B cell (primary cell): ENCODE measurements around the gene EVI5L. TPM values are rescaled to one million over a fixed set of nuclear protein-coding genes. Genes with fewer than 3 reads are reported as not detected.

Experiments
- ATAC-seq: fragments of 200-7000 bp; cut with Tn5 transposase; one replicate; pipeline ENCODE4 v1.10.0; 2021; ENCODE audit warnings: low read depth, mild to moderate bottlenecking, moderate number of reproducible peaks, moderate library complexity
- CTCF ChIA-PET: fragments of 350-600 bp; sonication (Branson Sonifier 250); formaldehyde crosslinking; loops from one replicate; lab custom pipeline; 2021; ENCODE audit warnings: antibody characterized with exemption, inconsistent platforms; lab: Charles Lee
- POLR2A ChIA-PET: fragments of 350-600 bp; sonication (Branson Sonifier 250); formaldehyde crosslinking; loops from one replicate; lab custom pipeline; 2021; ENCODE audit warnings: antibody characterized with exemption; lab: Charles Lee
- DNase-seq: peaks from one replicate; pipeline ENCODE4 v3.0.0; 2013
- H2AFZ ChIP-seq: 2 replicates; pipeline ENCODE4 v1.6.1; 2012; ENCODE audit warnings: mild to moderate bottlenecking, low read depth, low read length; ENCODE audit not compliant: insufficient read depth, poor library complexity, severe bottlenecking
- H3K27ac ChIP-seq, 2 donors: 1 replicate in 1 of 2; 2 replicates in 1 of 2; pipeline ENCODE4 v1.5.1; 2012 to 2013; ENCODE audit warnings: low read length in 2 of 2, mild to moderate bottlenecking in 2 of 2, moderate library complexity in 1 of 2
- H3K27me3 ChIP-seq, 4 experiments: fragments of 200-600 bp in 1 of 4; sonication (generic) in 1 of 4; replicated peaks in 1 of 4; 1 replicate in 2 of 4; 2 replicates in 2 of 4; pipeline versions ENCODE4 v1.6.1 to v1.7.0; 2013 to 2016; ENCODE audit warnings: low read length in 3 of 4, mild to moderate bottlenecking in 2 of 4, mixed read lengths in 1 of 4, moderate library complexity in 1 of 4; ENCODE audit not compliant: insufficient read depth in 4 of 4, control insufficient read depth in 3 of 4; ENCODE audit errors: control extremely low read depth in 1 of 4
- H3K36me3 ChIP-seq, 2 experiments: replicated peaks in 1 of 2; 1 replicate in 1 of 2; 2 replicates in 1 of 2; pipeline versions ENCODE4 v1.6.1 to v1.7.1; 2013; ENCODE audit warnings: low read length in 1 of 2; ENCODE audit not compliant: insufficient read depth in 2 of 2, control insufficient read depth in 1 of 2; ENCODE audit errors: control extremely low read depth in 1 of 2, extremely low read depth in 1 of 2
- H3K4me1 ChIP-seq, 2 donors: fragments of 200-600 bp in 1 of 2; sonication (generic) in 1 of 2; 1 replicate in 1 of 2; 2 replicates in 1 of 2; pipeline versions ENCODE4 v1.5.1 to v1.6.1; 2013 to 2017; ENCODE audit warnings: low read length in 2 of 2; ENCODE audit not compliant: control insufficient read depth in 2 of 2, insufficient read depth in 2 of 2
- H3K4me2 ChIP-seq: replicated peaks from 2 replicates; pipeline ENCODE3; 2012; ENCODE audit warnings: mild to moderate bottlenecking, low read depth, low read length; ENCODE audit not compliant: poor library complexity, severe bottlenecking
- H3K4me3 ChIP-seq, 5 experiments: fragments of 200-600 bp in 1 of 5; sonication (generic) in 1 of 5; 1 replicate in 3 of 5; 2 replicates in 2 of 5; pipeline versions ENCODE4 v1.5.1 to v1.7.0; 2011 to 2016; ENCODE audit warnings: low read length in 4 of 5, mild to moderate bottlenecking in 4 of 5, low read depth in 2 of 5, control low read depth in 1 of 5, moderate library complexity in 1 of 5; ENCODE audit not compliant: insufficient read depth in 1 of 5; ENCODE audit errors: control extremely low read depth in 1 of 5, extremely low read depth in 1 of 5
- H3K79me2 ChIP-seq: fragments of 200-600 bp; sonication (generic); one replicate; pipeline ENCODE4 v1.6.0; 2016; ENCODE audit warnings: low read length; ENCODE audit not compliant: control insufficient read depth, insufficient read depth
- H3K9ac ChIP-seq: fragments of 200-600 bp; sonication (generic); 2 replicates; pipeline ENCODE4 v1.6.1; 2017; ENCODE audit warnings: mild to moderate bottlenecking, low read length, moderate library complexity
- H3K9me3 ChIP-seq, 3 donors: one replicate each; pipeline versions ENCODE4 v1.6.1 to v1.7.1; 2013; ENCODE audit warnings: low read length in 2 of 3; ENCODE audit not compliant: control insufficient read depth in 2 of 3, insufficient read depth in 1 of 3; ENCODE audit errors: control extremely low read depth in 1 of 3
- H4K20me1 ChIP-seq: 2 replicates; pipeline ENCODE4 v1.6.0; 2012; ENCODE audit warnings: mild to moderate bottlenecking, low read length; ENCODE audit not compliant: insufficient read depth, control insufficient read depth, poor library complexity, severe bottlenecking
- H3K27ac Mint-ChIP-seq: one replicate; pipeline ENCODE4 v1.8.0; 2021; ENCODE audit warnings: mixed read lengths
- H3K27me3 Mint-ChIP-seq: one replicate; pipeline ENCODE4 v1.8.0; 2021; ENCODE audit warnings: mixed read lengths
- H3K4me1 Mint-ChIP-seq: one replicate; pipeline ENCODE4 v1.8.0; 2021; ENCODE audit warnings: mixed read lengths
- H3K4me3 Mint-ChIP-seq: one replicate; pipeline ENCODE4 v1.8.0; 2021; ENCODE audit warnings: mixed read lengths
- H3K9me3 Mint-ChIP-seq: one replicate; pipeline ENCODE4 v1.8.0; 2022; ENCODE audit warnings: mixed read lengths; ENCODE audit not compliant: insufficient read depth
- CTCF ChIP-seq: fragments of 200-600 bp; IDR thresholded peaks from one replicate; pipeline ENCODE4 v1.8.0; 2022; ENCODE audit warnings: antibody characterized with exemption, mild to moderate bottlenecking
- EZH2 ChIP-seq: IDR thresholded peaks from 2 replicates; pipeline ENCODE4 v1.6.1; 2012; ENCODE audit warnings: borderline replicate concordance, low read depth, mild to moderate bottlenecking, moderate library complexity, low read length; ENCODE audit not compliant: insufficient read depth, poor library complexity, severe bottlenecking
- WGBS: methylation state at CpG from one replicate; pipeline ENCODE4 v1.1.5; 2013; ENCODE audit warnings: missing lambda C conversion rate; ENCODE audit not compliant: insufficient coverage; 5-methylcytosine and 5-hydroxymethylcytosine counted together
- intact Hi-C: fragments of 100-400 bp; cut with micrococcal nuclease; formaldehyde crosslinking; loops from one replicate; pipeline ENCODE4 v1.10.0; 2022
- polyA plus RNA-seq: library from polyadenylated mRNA; depleted of rRNA; stranded (reverse); fragments of >200 nt; gene quantifications from 2 replicates; pipeline ENCODE4 v1.2.3, GENCODE V29; 2012
- total RNA-seq, 2 donors: library from RNA; stranded (reverse); fragments of 120-200 nt in 1 of 2; gene quantifications; 1 replicate in 1 of 2; 2 replicates in 1 of 2; pipeline versions ENCODE4 v1.2.3 to v1.2.4, GENCODE V29; 2013 to 2022

Gene EVI5L
- total and polyA plus RNA-seq, 2 donors (not counting 1 experiment from before 2014, with no cell fraction given): 7.9 to 11.8 TPM

- intact Hi-C loops: no loop called here
- Mint-ChIP-seq H3K27me3 (peaks cover 11% of the 10 kb centered on the region), H3K4me1 (peaks cover 12% of the 10 kb centered on the region), H3K9me3 (no peaks in the 10 kb centered on the region), H3K27ac (no peak overlapping the region), H3K4me3 (no peak overlapping the region)
- WGBS: 95% methylated on average over 16 of the region's 16 CpGs
- no peak overlapping the region for H3K27ac ChIP-seq
- POLR2A ChIA-PET: no interaction called here
- H4K20me1 ChIP-seq: no peaks in the 10 kb centered on the region
- no peak overlapping the region for H3K4me2 ChIP-seq
- H3K4me1 ChIP-seq: peaks cover 7 to 8% of the 10 kb centered on the region in 2 donors
- no peak overlapping the region for H2AFZ ChIP-seq
- peaks cover 0 to 7% (median 0%) of the 10 kb centered on the region in 3 donors for H3K9me3 ChIP-seq
- H3K4me3 ChIP-seq: no peak overlapping the region
- H3K79me2 ChIP-seq: peaks cover 7% of the 10 kb centered on the region
- H3K27me3 ChIP-seq: peaks cover 0 to 9% (median 1%) of the 10 kb centered on the region in 4 experiments
- DNase-seq (no peak), ATAC-seq (no peak)
- CTCF ChIA-PET: no interaction called here
- H3K9ac ChIP-seq: no peak overlapping the region
- H3K36me3 ChIP-seq: no peaks in the 10 kb centered on the region
- TF ChIP-seq CTCF (no peak), EZH2 (no peak)
Measured at GRCh38 chr19:7898967-7899366, 68.9 kb downstream of the EVI5L start.

GRCh38 chr19:7899751-7900378, 69.8 kb downstream of the EVI5L start:
- peaks cover 0 to 7% (median 0%) of the 10 kb centered on the region in 3 donors for H3K9me3 ChIP-seq
- H3K9me3 Mint-ChIP-seq: no peaks in the 10 kb centered on the region
- 92% methylated on average over 34 of the region's 34 CpGs for WGBS

More at GRCh38 chr19:7899751-7900378, 69.8 kb downstream of the EVI5L start:
- Histone ChIP-seq H3K36me3 (no peaks in the 10 kb centered on the region), H3K79me2 (peaks cover 16% of the 10 kb centered on the region), H3K9ac (no peak overlapping the region), H3K4me2 (no peak overlapping the region), H3K4me3 (no peak overlapping the region), H3K4me1 (peaks cover 12 to 16% of the 10 kb centered on the region in 2 donors), H4K20me1 (peaks cover 8% of the 10 kb centered on the region), H3K27ac (no peak overlapping the region), H3K27me3 (peaks cover 0 to 6% (median 1%) of the 10 kb centered on the region in 4 experiments), H2AFZ (no peak overlapping the region)
- Mint-ChIP-seq H3K4me1 (peaks cover 19% of the 10 kb centered on the region), H3K4me3 (no peak overlapping the region), H3K27me3 (peaks cover 3% of the 10 kb centered on the region), H3K27ac (no peak overlapping the region)
- POLR2A ChIA-PET: no interaction called here
- no peak for ATAC-seq
- intact Hi-C loops: no loop called here
- TF ChIP-seq CTCF (no peak), EZH2 (no peak)
- no peak for DNase-seq
- CTCF ChIA-PET: interaction anchor here (0.9 to 1.8 kb wide), 3 partner anchors 24 to 344 kb away, joined by 3 to 4 read pairs (median 4); no protein-coding TSS in a partner anchor
